ENCODE data around the gene TALDO1.

Gene TALDO1

GRCh38 chr11:772429-773390 lies 25.4 kb downstream of the TALDO1 start:
- Mint-ChIP-seq H3K9me3 (no peaks in the 10 kb centered on the region), H3K4me1 (peaks cover 4% of the 10 kb centered on the region), H3K4me3 (no peak overlapping the region), H3K27ac (no peak overlapping the region), H3K27me3 (ENCODE audit: low read depth) (no peaks in the 10 kb centered on the region), H3K36me3 (ENCODE audit: low read depth) (peaks cover 7% of the 10 kb centered on the region)
- no peak for TF ChIP-seq CTCF (IDR thresholded peaks at IDR 0.05; ENCODE audit: unreplicated experiment in 3 of 3)

DNA sequence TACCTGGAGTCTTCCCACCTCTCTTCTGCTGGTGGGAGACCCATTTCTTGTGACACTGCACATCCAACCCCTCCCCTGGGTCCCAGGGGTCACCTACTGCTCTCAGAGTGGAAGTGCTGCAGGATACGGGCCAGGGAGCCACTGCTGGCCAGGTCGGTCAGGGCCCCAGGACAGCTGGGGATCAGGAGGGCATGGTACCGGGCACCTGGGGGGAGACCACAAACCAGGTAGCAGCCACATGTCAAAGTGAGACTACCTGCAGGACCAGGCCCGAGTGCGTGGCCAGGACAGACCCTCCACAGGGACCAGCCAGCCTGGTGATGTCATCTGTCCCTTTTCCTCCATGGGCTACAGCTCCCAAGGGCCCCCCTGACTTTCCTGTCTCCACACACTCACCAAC lies 26.2 kb downstream of the TALDO1 start:
- H3K27ac Mint-ChIP-seq, result no peak overlapping the region
- H3K36me3 Mint-ChIP-seq (ENCODE audit: low read depth), result peaks cover 7% of the 10 kb centered on the region
- no peaks in the 10 kb centered on the region for H3K9me3 Mint-ChIP-seq
- H3K27me3 Mint-ChIP-seq (ENCODE audit: low read depth), result no peaks in the 10 kb centered on the region
- H3K4me3 Mint-ChIP-seq, result no peak overlapping the region
- H3K4me1 Mint-ChIP-seq, result peaks cover 4% of the 10 kb centered on the region
- TF ChIP-seq CTCF (IDR thresholded peaks at IDR 0.05; ENCODE audit: unreplicated experiment in 3 of 3), result no peak

- H3K36me3 Mint-ChIP-seq (ENCODE audit: low read depth), result peaks cover 7% of the 10 kb centered on the region
- no peak for TF ChIP-seq CTCF (IDR thresholded peaks at IDR 0.05; ENCODE audit: unreplicated experiment in 3 of 3)
- no peaks in the 10 kb centered on the region for H3K27me3 Mint-ChIP-seq (ENCODE audit: low read depth)
- H3K4me3 Mint-ChIP-seq, result no peak overlapping the region
- H3K27ac Mint-ChIP-seq, result no peak overlapping the region
- H3K9me3 Mint-ChIP-seq, result no peaks in the 10 kb centered on the region
- peaks cover 4% of the 10 kb centered on the region for H3K4me1 Mint-ChIP-seq
Observed at GRCh38 chr11:773830-774229, 26.6 kb downstream of the TALDO1 start.

- H3K9me3 Mint-ChIP-seq, result no peaks in the 10 kb centered on the region
Observed at GRCh38 chr11:774873-775592, 27.8 kb downstream of the TALDO1 start.

DNA sequence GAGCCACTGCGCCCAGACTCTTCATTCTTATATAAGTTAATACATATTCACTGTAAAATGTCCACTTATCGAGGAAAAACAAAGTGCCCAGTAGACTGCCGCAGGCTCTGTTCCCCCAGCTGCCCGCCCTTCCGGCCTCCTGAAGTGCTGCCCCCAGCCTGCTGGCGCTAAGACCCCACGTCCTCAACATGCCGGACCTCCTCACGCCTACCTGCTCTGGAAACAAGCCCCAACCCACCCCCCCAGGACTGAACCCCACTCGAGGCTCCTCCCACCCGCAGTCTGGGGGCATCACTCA lies 28.9 kb downstream of the TALDO1 start:
- H3K4me3 Mint-ChIP-seq, result peak overlapping the region; percentile 83 to 88 (median 86)
- peaks cover 6% of the 10 kb centered on the region for H3K27me3 Mint-ChIP-seq (ENCODE audit: low read depth)
- no peaks in the 10 kb centered on the region for H3K36me3 Mint-ChIP-seq (ENCODE audit: low read depth)
- H3K4me1 Mint-ChIP-seq, result peaks cover 4% of the 10 kb centered on the region
- TF ChIP-seq CTCF (IDR thresholded peaks at IDR 0.05; ENCODE audit: unreplicated experiment in 3 of 3), result no peak
- H3K27ac Mint-ChIP-seq, result peak overlapping the region in 2 of 3 experiments; percentile 58 to 60
- H3K9me3 Mint-ChIP-seq, result no peaks in the 10 kb centered on the region

More at GRCh38 chr11:774873-775592, 27.8 kb downstream of the TALDO1 start:
- Mint-ChIP-seq H3K36me3 (ENCODE audit: low read depth) (no peaks in the 10 kb centered on the region), H3K4me3 (peak overlapping the region; percentile 76 to 85 (median 83)), H3K4me1 (peaks cover 4% of the 10 kb centered on the region), H3K27me3 (ENCODE audit: low read depth) (no peaks in the 10 kb centered on the region), H3K27ac (no peak overlapping the region)
- TF ChIP-seq CTCF (IDR thresholded peaks at IDR 0.05; ENCODE audit: unreplicated experiment in 3 of 3), result no peak
